OCI-LY7 (cell line): ENCODE measurements around the gene NHERF2. TPM values are rescaled to one million over a fixed set of nuclear protein-coding genes. Genes with fewer than 3 reads are reported as not detected.
A peak's percentile ranks its signal among the peaks of the same experiment; 100 is the strongest.

Source experiments
- BruUV-seq: library from RNA; stranded (reverse); fragments of 400-500 nt; replicated peaks from 2 replicates; lab custom pipeline; 2021; lab: Mats Ljungman, UMichigan
- CTCF ChIA-PET: fragments of 300-600 bp; sonication (Branson Sonifier 250); formaldehyde crosslinking; loops from one replicate; lab custom pipeline; 2022; ENCODE audit warnings: antibody characterized with exemption; ENCODE audit not compliant: unreplicated experiment; lab: Charles Lee
- POLR2A ChIA-PET: fragments of 300-600 bp; sonication (Branson Sonifier 250); formaldehyde crosslinking; loops from one replicate; lab custom pipeline; 2022; ENCODE audit warnings: antibody characterized with exemption; lab: Charles Lee
- DNase-seq: peaks from one replicate; pipeline ENCODE4 v3.0.0-alpha.2; 2015; ENCODE audit warnings: low spot score
- H2AFZ ChIP-seq: fragments of 200-600 bp; sonication (generic), shearing (Covaris generic); 2 replicates; pipeline ENCODE4 v1.6.1; 2014; ENCODE audit warnings: mild to moderate bottlenecking, antibody characterized with exemption, low read length, moderate library complexity
- H3K27ac ChIP-seq: fragments of 200-600 bp; sonication (generic); 2 replicates; pipeline ENCODE4 v1.5.1; 2014; ENCODE audit warnings: mixed run types, low read depth, mild to moderate bottlenecking, moderate library complexity, low read length, inconsistent platforms; ENCODE audit not compliant: poor library complexity, severe bottlenecking
- H3K36me3 ChIP-seq: fragments of 200-600 bp; sonication (generic); 2 replicates; pipeline ENCODE4 v1.6.1; 2014; ENCODE audit warnings: mild to moderate bottlenecking, antibody characterized with exemption, low read length, moderate library complexity, mixed read lengths; ENCODE audit not compliant: insufficient read depth
- H3K4me1 ChIP-seq: fragments of 200-600 bp; sonication (generic); 2 replicates; pipeline ENCODE4 v1.5.1; 2014; ENCODE audit warnings: mild to moderate bottlenecking, low read length; ENCODE audit not compliant: insufficient read depth, poor library complexity, severe bottlenecking
- H3K4me2 ChIP-seq: fragments of 200-600 bp; sonication (generic); 2 replicates; pipeline ENCODE4 v1.6.1; 2014; ENCODE audit warnings: mild to moderate bottlenecking, low read length
- H3K4me3 ChIP-seq: fragments of 200-600 bp; sonication (generic); 2 replicates; pipeline ENCODE4 v1.5.1; 2014; ENCODE audit warnings: mild to moderate bottlenecking, low read depth, low read length; ENCODE audit not compliant: poor library complexity, severe bottlenecking
- H3K79me2 ChIP-seq: fragments of 200-600 bp; sonication (generic); 2 replicates; pipeline ENCODE4 v1.6.1; 2016; ENCODE audit warnings: low read depth, mild to moderate bottlenecking, low read length, moderate library complexity, mixed read lengths; ENCODE audit not compliant: insufficient read depth
- H3K9me2 ChIP-seq: fragments of 200-600 bp; sonication (generic); 2 replicates; pipeline ENCODE4 v1.6.1; 2016; ENCODE audit warnings: mild to moderate bottlenecking, low read length, mixed read lengths; ENCODE audit not compliant: insufficient read depth
- H3K9me3 ChIP-seq: fragments of 200-600 bp; sonication (generic); 2 replicates; pipeline ENCODE4 v1.6.1; 2014; ENCODE audit warnings: mild to moderate bottlenecking, mixed run types, low read length, mixed read lengths
- H4K20me1 ChIP-seq: fragments of 200-600 bp; sonication (generic); 2 replicates; pipeline ENCODE4 v1.6.1; 2014; ENCODE audit warnings: mild to moderate bottlenecking, antibody characterized with exemption, low read length, moderate library complexity, mixed read lengths; ENCODE audit not compliant: insufficient read depth
- CTCF ChIP-seq: fragments of 200-600 bp; sonication (generic); conservative IDR thresholded peaks from 2 replicates; pipeline ENCODE4 v1.5.1; 2014; ENCODE audit warnings: mild to moderate bottlenecking, antibody characterized with exemption, low read length, moderate library complexity, mixed read lengths
- EZH2phosphoT487 ChIP-seq: fragments of 200-600 bp; sonication (generic); IDR thresholded peaks from 2 replicates; pipeline ENCODE4 v1.6.1; 2018; ENCODE audit warnings: low read depth, borderline replicate concordance, mild to moderate bottlenecking, mixed run types, antibody characterized with exemption, low read length, moderate library complexity, mixed read lengths
- intact Hi-C: fragments of 100-400 bp; cut with micrococcal nuclease; formaldehyde crosslinking; loops from one replicate; pipeline ENCODE4 v1.10.0; 2022; ENCODE audit not compliant: unreplicated experiment
- total RNA-seq, 2 experiments: library from RNA; depleted of rRNA in 1 of 2; stranded (reverse); fragments of >200 nt in 1 of 2; shearing (Covaris generic) in 1 of 2; gene quantifications; 2 replicates each; pipeline ENCODE4 v1.2.3, GENCODE V29; 2014 to 2022

NHERF2 gene
- total RNA-seq, 2 experiments from 2014 or later, result 0.27 TPM; not detected in 1

GRCh38 chr16:1977875-1978268 is 48.8 kb upstream of the NHERF2 start:
- Histone ChIP-seq H4K20me1 (no peaks in the 10 kb centered on the region), H3K4me1 (peaks cover 7% of the 10 kb centered on the region), H3K79me2 (peaks cover 11% of the 10 kb centered on the region), H3K9me2 (no peaks in the 10 kb centered on the region), H3K36me3 (peaks cover 54% of the 10 kb centered on the region), H3K4me3 (no peak overlapping the region), H3K27ac (no peak overlapping the region), H3K4me2 (no peak overlapping the region), H3K9me3 (no peaks in the 10 kb centered on the region), H2AFZ (no peak overlapping the region)
- DNase-seq, result no peak
- ChIA-PET POLR2A (no interaction called here), CTCF (no interaction called here)
- intact Hi-C loops, result no loop called here
- TSS peak; percentile 51 for BruUV-seq
- TF ChIP-seq CTCF (no peak), EZH2phosphoT487 (no peak)

GRCh38 chr16:1978476-1979120 is 48.1 kb upstream of the NHERF2 start:
- Histone ChIP-seq H2AFZ (no peak overlapping the region), H3K27ac (no peak overlapping the region), H3K36me3 (peaks cover 54% of the 10 kb centered on the region), H3K4me3 (no peak overlapping the region), H3K4me1 (peaks cover 4% of the 10 kb centered on the region), H4K20me1 (no peaks in the 10 kb centered on the region), H3K4me2 (no peak overlapping the region), H3K79me2 (peaks cover 3% of the 10 kb centered on the region), H3K9me2 (no peaks in the 10 kb centered on the region), H3K9me3 (no peaks in the 10 kb centered on the region)
- intact Hi-C loops, result no loop called here
- CTCF ChIA-PET, result no interaction called here
- POLR2A ChIA-PET, result no interaction called here
- TF ChIP-seq EZH2phosphoT487 (no peak), CTCF (no peak)
- BruUV-seq, result no TSS peak
- DNase-seq, result no peak

- no peaks in the 10 kb centered on the region for H3K79me2 ChIP-seq
- CTCF ChIA-PET, result no interaction called here
- intact Hi-C loops, result no loop called here
- BruUV-seq, result no TSS peak
- no peak overlapping the region for H3K27ac ChIP-seq
- H3K36me3 ChIP-seq, result peaks cover 48% of the 10 kb centered on the region
- POLR2A ChIA-PET, result no interaction called here
- no peaks in the 10 kb centered on the region for H4K20me1 ChIP-seq
- DNase-seq, result no peak
- no peak overlapping the region for H3K4me2 ChIP-seq
- H3K4me1 ChIP-seq, result peaks cover 4% of the 10 kb centered on the region
- TF ChIP-seq EZH2phosphoT487 (no peak), CTCF (no peak)
- no peak overlapping the region for H3K4me3 ChIP-seq
- H3K9me3 ChIP-seq, result no peaks in the 10 kb centered on the region
- no peak overlapping the region for H2AFZ ChIP-seq
- no peaks in the 10 kb centered on the region for H3K9me2 ChIP-seq
These were observed 47.3 kb upstream of the NHERF2 start for GRCh38 chr16:1979271-1980029.
